A673 (cell line): Measurements from ENCODE around the gene RNASE8. TPM values are rescaled to one million over a fixed set of nuclear protein-coding genes. Genes with fewer than 3 reads are reported as not detected.
A peak's percentile ranks its signal among the peaks of the same experiment; 100 is the strongest.

Experiments
- BruUV-seq: library from RNA; stranded (reverse); fragments of 400-500 nt; replicated peaks from 2 replicates; lab custom pipeline; 2021; lab: Mats Ljungman, UMichigan
- CTCF ChIA-PET: fragments of 300-600 bp; sonication (Branson Sonifier 250); formaldehyde crosslinking; loops from one replicate; lab custom pipeline; 2022; ENCODE audit warnings: antibody characterized with exemption; lab: Charles Lee
- POLR2A ChIA-PET: fragments of 300-600 bp; sonication (Branson Sonifier 250); formaldehyde crosslinking; loops from one replicate; lab custom pipeline; 2022; ENCODE audit warnings: antibody characterized with exemption; ENCODE audit not compliant: low non-redundant PET; lab: Charles Lee
- DNase-seq: peaks from one replicate; pipeline ENCODE4 v3.0.0-alpha.2; 2015; ENCODE audit warnings: low spot score
- H3K27ac ChIP-seq: fragments of 200-600 bp; sonication (generic); 2 replicates; pipeline ENCODE4 v1.5.1; 2016; ENCODE audit warnings: mixed run types, low read depth, mild to moderate bottlenecking, mixed read lengths, antibody characterized with exemption, low read length; ENCODE audit not compliant: poor library complexity, severe bottlenecking
- H3K27me3 ChIP-seq: fragments of 200-600 bp; sonication (generic); replicated peaks from 2 replicates; pipeline ENCODE4 v1.6.1; 2017; ENCODE audit warnings: mixed run types, low read depth, mild to moderate bottlenecking, mixed read lengths, antibody characterized with exemption, low read length; ENCODE audit not compliant: insufficient read depth, poor library complexity
- H3K36me3 ChIP-seq: fragments of 200-600 bp; sonication (generic); 2 replicates; pipeline ENCODE4 v1.6.1; 2016; ENCODE audit warnings: mixed run types, mild to moderate bottlenecking, mixed read lengths, antibody characterized with exemption, low read length; ENCODE audit not compliant: insufficient read depth, poor library complexity, severe bottlenecking
- H3K4me1 ChIP-seq: fragments of 200-600 bp; sonication (generic); 2 replicates; pipeline ENCODE4 v1.6.1; 2017; ENCODE audit warnings: mixed run types, mild to moderate bottlenecking, mixed read lengths, antibody characterized with exemption, low read length; ENCODE audit not compliant: insufficient read depth, poor library complexity, severe bottlenecking
- H3K4me3 ChIP-seq: fragments of 200-600 bp; sonication (generic); 2 replicates; pipeline ENCODE4 v1.5.1; 2016; ENCODE audit warnings: low read depth, mixed run types, mild to moderate bottlenecking, mixed read lengths, low read length; ENCODE audit not compliant: poor library complexity, severe bottlenecking
- H3K9me3 ChIP-seq: fragments of 200-600 bp; sonication (generic); 2 replicates; pipeline ENCODE4 v1.6.1; 2016; ENCODE audit warnings: mixed run types, low read depth, mild to moderate bottlenecking, mixed read lengths, antibody characterized with exemption, low read length; ENCODE audit not compliant: poor library complexity, severe bottlenecking
- CTCF ChIP-seq: fragments of 300-800, 200-600 bp; sonication (generic); conservative IDR thresholded peaks from 2 replicates; pipeline ENCODE4 v1.5.1; 2017; ENCODE audit warnings: low read depth, mild to moderate bottlenecking, antibody characterized with exemption, low read length, moderate library complexity, mixed read lengths
- EZH2 ChIP-seq: fragments of 200-600 bp; sonication (generic); IDR thresholded peaks from 2 replicates; pipeline ENCODE4 v1.6.1; 2017; ENCODE audit warnings: borderline replicate concordance, low read depth, mild to moderate bottlenecking, mixed read lengths, antibody characterized with exemption, low read length; ENCODE audit not compliant: poor library complexity, severe bottlenecking
- intact Hi-C: fragments of 100-400 bp; cut with micrococcal nuclease; formaldehyde crosslinking; loops from one replicate; pipeline ENCODE4 v1.10.0; 2022; ENCODE audit not compliant: unreplicated experiment
- total RNA-seq: library from RNA; stranded (reverse); gene quantifications from 2 replicates; pipeline ENCODE4 v1.2.3, GENCODE V29; 2021

The RNASE8 gene
- total RNA-seq, 1 experiment from 2014 or later, result not detected

GRCh38 chr14:21103710-21104447 is 46.3 kb downstream of the RNASE8 start:
- POLR2A ChIA-PET, result no interaction called here
- Histone ChIP-seq H3K27me3 (no peaks in the 10 kb centered on the region), H3K9me3 (no peaks in the 10 kb centered on the region), H3K36me3 (no peaks in the 10 kb centered on the region), H3K27ac (peak overlapping the region; percentile 100), H3K4me1 (peaks cover 30% of the 10 kb centered on the region), H3K4me3 (peak overlapping the region; percentile 92)
- DNase-seq, result peak; percentile 99
- intact Hi-C loops, result loop anchor here (1.0 kb wide), 3 partner anchors 12 to 90 kb away; no protein-coding TSS in a partner anchor
- CTCF ChIA-PET, result interaction anchor here (0.6 to 3.9 kb wide), 10 partner anchors 9 to 133 kb away, joined by 3 to 55 read pairs (median 12); partner anchors contain the start of gene ARHGEF40
- TSS peak; percentile 91 for BruUV-seq
- peak; percentile 84 for TF ChIP-seq CTCF
- no peak for TF ChIP-seq EZH2

DNA sequence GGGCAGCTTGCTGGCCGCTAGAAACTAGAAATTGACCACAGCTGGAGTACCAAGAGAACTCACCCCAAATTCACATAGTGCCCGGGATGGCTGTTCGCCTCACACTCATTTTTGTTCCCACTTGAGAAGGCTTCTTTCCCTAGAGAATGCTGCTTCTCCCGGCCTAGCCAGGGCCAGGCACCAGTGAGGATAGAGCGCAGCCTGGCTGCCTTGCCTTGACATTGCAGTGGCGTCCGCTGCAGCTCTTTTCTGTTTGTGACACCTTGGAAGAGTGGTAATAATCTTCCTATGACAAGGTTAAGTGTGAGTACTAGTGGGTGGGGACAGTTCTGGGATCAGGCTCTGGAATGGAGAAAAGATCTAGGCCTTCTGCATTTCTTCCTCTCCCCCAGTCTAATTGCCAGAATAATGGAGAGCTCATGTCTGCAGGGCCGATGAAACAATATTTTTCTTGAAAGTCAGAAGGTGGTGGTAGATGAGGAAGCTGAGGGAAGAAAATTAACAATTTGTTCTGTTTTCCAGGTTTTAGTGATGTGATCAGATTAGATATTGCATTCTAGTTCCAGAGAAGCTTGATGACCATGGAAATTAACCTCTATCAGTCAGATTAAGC is 46.9 kb downstream of the RNASE8 start:
- Histone ChIP-seq H3K4me3 (peak overlapping the region; percentile 92), H3K27me3 (no peaks in the 10 kb centered on the region), H3K4me1 (peaks cover 26% of the 10 kb centered on the region), H3K9me3 (no peaks in the 10 kb centered on the region), H3K27ac (peak overlapping the region; percentile 100), H3K36me3 (no peaks in the 10 kb centered on the region)
- POLR2A ChIA-PET, result no interaction called here
- peak; percentile 91 for DNase-seq
- intact Hi-C loops, result loop anchor here (1.0 to 5.0 kb wide), 4 partner anchors 12 to 247 kb away; no protein-coding TSS in a partner anchor
- CTCF ChIA-PET, result interaction anchor here (0.6 to 3.9 kb wide), 10 partner anchors 10 to 261 kb away, joined by 3 to 55 read pairs (median 12); partner anchors contain the start of gene ARHGEF40
- no TSS peak for BruUV-seq
- no peak for TF ChIP-seq EZH2
- TF ChIP-seq CTCF, result peak; percentile 98

GRCh38 chr14:21105095-21105494 is 47.5 kb downstream of the RNASE8 start:
- Histone ChIP-seq H3K27me3 (no peaks in the 10 kb centered on the region), H3K4me1 (peaks cover 26% of the 10 kb centered on the region), H3K4me3 (peak overlapping the region; percentile 92), H3K9me3 (no peaks in the 10 kb centered on the region), H3K27ac (peak overlapping the region; percentile 100), H3K36me3 (no peaks in the 10 kb centered on the region)
- POLR2A ChIA-PET, result no interaction called here
- DNase-seq, result no peak
- TF ChIP-seq CTCF (no peak), EZH2 (no peak)
- no TSS peak for BruUV-seq
- CTCF ChIA-PET, result interaction anchor here (0.6 to 3.9 kb wide), 9 partner anchors 10 to 489 kb away, joined by 3 to 55 read pairs (median 12); partner anchors contain the start of gene ARHGEF40
- intact Hi-C loops, result loop anchor here (5.0 kb wide), 1 partner anchor 248 kb away; no protein-coding TSS in a partner anchor
